Measurements from ENCODE around the gene SLC16A10. TPM values are rescaled to one million over a fixed set of nuclear protein-coding genes. Genes with fewer than 3 reads are reported as not detected.
A peak's percentile ranks its signal among the peaks of the same experiment; 100 is the strongest.

The SLC16A10 gene
- total and polyA plus RNA-seq, 7 donors = 13.9 to 106 (median 43.1) TPM

GRCh38 chr6:111215131-111215530 is 127.8 kb downstream of the SLC16A10 start:
- peaks cover 34% of the 10 kb centered on the region for H3K4me1 ChIP-seq
- H3K9me3 ChIP-seq = no peaks in the 10 kb centered on the region
- H3K27me3 ChIP-seq (ENCODE audit: insufficient read depth in 3 of 3, low read length in 2 of 3) = no peaks in the 10 kb centered on the region
- intact Hi-C loops (cut with DNase I) = loop anchor here (10.0 kb wide), 2 partner anchors 130 to 690 kb away; partner anchors contain the start of gene SLC16A10 (in 1 of the 2)
- peaks cover 0 to 18% of the 10 kb centered on the region in 2 donors for H3K36me3 ChIP-seq (ENCODE audit: insufficient read depth in 1 of 2, low read depth in 1 of 2)
- 69 to 81% (median 77%) methylated on average over 1 of the region's 1 CpG for WGBS, 3 donors
- no peak for DNase-seq
- no peak overlapping the region for H3K27ac ChIP-seq
- H3K4me3 ChIP-seq = no peak overlapping the region
- ATAC-seq = no peak
- TF ChIP-seq CTCF (IDR thresholded peaks at IDR 0.05) = no peak

- Histone ChIP-seq H3K27ac (peak overlapping the region; percentile 84), H3K36me3 (ENCODE audit: insufficient read depth in 1 of 2, low read depth in 1 of 2) (peaks cover 0 to 14% of the 10 kb centered on the region in 2 donors), H3K27me3 (ENCODE audit: insufficient read depth in 3 of 3, low read length in 2 of 3) (no peaks in the 10 kb centered on the region), H3K4me3 (peak overlapping the region; percentile 1), H3K4me1 (peaks cover 37% of the 10 kb centered on the region), H3K9me3 (no peaks in the 10 kb centered on the region)
- ATAC-seq = peak in 2 of 4 donors; percentile 33 to 59
- TF ChIP-seq CTCF (IDR thresholded peaks at IDR 0.05) = no peak
- WGBS, 3 donors = 47 to 85% (median 52%) methylated on average over 6 of the region's 6 CpGs
- intact Hi-C loops (cut with DNase I) = loop anchor here (10.0 kb wide), 2 partner anchors 135 to 695 kb away; partner anchors contain the start of gene SLC16A10 (in 1 of the 2)
- no peak for DNase-seq
Observed at GRCh38 chr6:111219785-111220184, 132.5 kb downstream of the SLC16A10 start.

GRCh38 chr6:111220383-111221031 is 133.2 kb downstream of the SLC16A10 start:
- WGBS, 3 donors = 29 to 58% (median 32%) methylated on average over 1 of the region's 1 CpG
- Histone ChIP-seq H3K27me3 (ENCODE audit: insufficient read depth in 3 of 3, low read length in 2 of 3) (no peaks in the 10 kb centered on the region), H3K4me1 (peaks cover 37% of the 10 kb centered on the region), H3K4me3 (no peak overlapping the region), H3K9me3 (no peaks in the 10 kb centered on the region), H3K27ac (peak overlapping the region; percentile 84), H3K36me3 (ENCODE audit: insufficient read depth in 1 of 2, low read depth in 1 of 2) (peaks cover 0 to 13% of the 10 kb centered on the region in 2 donors)
- DNase-seq (no peak), ATAC-seq (peak; percentile 78 to 92 (median 86))
- no peak for TF ChIP-seq CTCF (IDR thresholded peaks at IDR 0.05)
- intact Hi-C loops (cut with DNase I) = no loop called here

- intact Hi-C loops (cut with DNase I) = no loop called here
- H3K4me1 ChIP-seq = peaks cover 37% of the 10 kb centered on the region
- H3K36me3 ChIP-seq (ENCODE audit: insufficient read depth in 1 of 2, low read depth in 1 of 2) = peaks cover 0 to 13% of the 10 kb centered on the region in 2 donors
- DNase-seq (no peak), ATAC-seq (no peak)
- WGBS, 3 donors = 71 to 79% (median 77%) methylated on average over 4 of the region's 4 CpGs
- H3K4me3 ChIP-seq = no peak overlapping the region
- no peak for TF ChIP-seq CTCF (IDR thresholded peaks at IDR 0.05)
- H3K9me3 ChIP-seq = no peaks in the 10 kb centered on the region
- H3K27me3 ChIP-seq (ENCODE audit: insufficient read depth in 3 of 3, low read length in 2 of 3) = no peaks in the 10 kb centered on the region
- peak overlapping the region; percentile 84 for H3K27ac ChIP-seq
Observed at GRCh38 chr6:111221804-111222203, 134.5 kb downstream of the SLC16A10 start.

All from psoas muscle (tissue), 8 donors.